ENCODE measurements around the gene ZNF775.

DNA sequence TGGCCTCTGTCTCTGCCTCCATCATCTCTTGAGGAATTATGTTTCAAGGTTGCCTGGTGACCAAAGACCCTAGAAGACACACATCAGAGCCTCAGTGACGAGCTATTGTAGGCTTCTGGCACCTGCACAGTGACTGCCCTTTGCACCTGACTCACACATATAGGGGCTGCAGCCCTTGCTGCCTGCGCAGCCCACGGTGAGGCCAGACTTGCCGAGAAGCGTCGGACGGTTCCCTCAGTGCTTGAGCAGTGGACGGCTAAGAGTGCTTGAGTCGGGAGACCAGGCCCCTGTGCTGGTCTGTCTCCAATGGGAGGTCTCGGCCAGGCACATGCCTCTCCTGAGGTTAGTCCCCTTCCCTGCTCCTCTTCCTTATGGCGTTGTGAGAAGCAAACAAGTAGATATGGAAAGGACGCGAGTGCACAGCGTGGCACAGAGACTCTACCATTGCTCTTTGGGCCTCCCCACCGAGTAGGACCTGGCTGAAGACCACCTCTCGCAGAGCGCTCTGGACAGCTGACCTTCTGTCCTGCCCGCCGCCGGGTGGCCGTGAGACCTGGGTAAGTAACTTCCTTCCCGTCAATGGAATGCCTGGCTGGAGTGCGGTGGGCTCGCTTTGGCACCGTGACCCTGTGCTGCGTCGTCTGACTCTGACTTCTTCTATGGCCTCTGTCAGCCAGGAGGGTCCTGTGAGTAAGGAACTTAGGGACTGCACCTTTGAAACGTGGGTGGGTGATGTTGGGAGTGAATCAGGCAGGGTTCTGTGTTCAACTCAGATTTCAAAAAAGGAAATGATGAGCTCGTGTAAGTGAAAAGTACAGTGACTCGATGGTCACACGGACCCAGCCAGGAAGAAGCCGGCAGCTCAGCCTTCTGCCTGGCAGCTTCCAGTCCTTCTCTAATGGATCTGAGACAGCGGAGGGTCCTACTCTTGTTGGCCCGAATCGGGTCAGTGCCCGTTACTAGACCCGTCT lies 33.7 kb downstream of the ZNF775 start:
- TF ChIP-seq GLIS3 (CRISPR knock-in tag; IDR thresholded peaks at IDR 0.05) (no peak), ARNTL (CRISPR knock-in tag; IDR thresholded peaks at IDR 0.05; ENCODE audit: borderline replicate concordance, low read depth) (no peak), TOX (CRISPR knock-in tag; IDR thresholded peaks at IDR 0.05; ENCODE audit: borderline replicate concordance) (no peak), BACH2 (CRISPR knock-in tag; IDR thresholded peaks at IDR 0.05; ENCODE audit: borderline replicate concordance) (no peak), PATZ1 (CRISPR knock-in tag; IDR thresholded peaks at IDR 0.05; ENCODE audit: borderline replicate concordance) (no peak), ZFP30 (CRISPR knock-in tag; IDR thresholded peaks at IDR 0.05) (no peak), ZFP3 (CRISPR knock-in tag; IDR thresholded peaks at IDR 0.05) (no peak)
- TF ChIP-seq, protein P1, sequence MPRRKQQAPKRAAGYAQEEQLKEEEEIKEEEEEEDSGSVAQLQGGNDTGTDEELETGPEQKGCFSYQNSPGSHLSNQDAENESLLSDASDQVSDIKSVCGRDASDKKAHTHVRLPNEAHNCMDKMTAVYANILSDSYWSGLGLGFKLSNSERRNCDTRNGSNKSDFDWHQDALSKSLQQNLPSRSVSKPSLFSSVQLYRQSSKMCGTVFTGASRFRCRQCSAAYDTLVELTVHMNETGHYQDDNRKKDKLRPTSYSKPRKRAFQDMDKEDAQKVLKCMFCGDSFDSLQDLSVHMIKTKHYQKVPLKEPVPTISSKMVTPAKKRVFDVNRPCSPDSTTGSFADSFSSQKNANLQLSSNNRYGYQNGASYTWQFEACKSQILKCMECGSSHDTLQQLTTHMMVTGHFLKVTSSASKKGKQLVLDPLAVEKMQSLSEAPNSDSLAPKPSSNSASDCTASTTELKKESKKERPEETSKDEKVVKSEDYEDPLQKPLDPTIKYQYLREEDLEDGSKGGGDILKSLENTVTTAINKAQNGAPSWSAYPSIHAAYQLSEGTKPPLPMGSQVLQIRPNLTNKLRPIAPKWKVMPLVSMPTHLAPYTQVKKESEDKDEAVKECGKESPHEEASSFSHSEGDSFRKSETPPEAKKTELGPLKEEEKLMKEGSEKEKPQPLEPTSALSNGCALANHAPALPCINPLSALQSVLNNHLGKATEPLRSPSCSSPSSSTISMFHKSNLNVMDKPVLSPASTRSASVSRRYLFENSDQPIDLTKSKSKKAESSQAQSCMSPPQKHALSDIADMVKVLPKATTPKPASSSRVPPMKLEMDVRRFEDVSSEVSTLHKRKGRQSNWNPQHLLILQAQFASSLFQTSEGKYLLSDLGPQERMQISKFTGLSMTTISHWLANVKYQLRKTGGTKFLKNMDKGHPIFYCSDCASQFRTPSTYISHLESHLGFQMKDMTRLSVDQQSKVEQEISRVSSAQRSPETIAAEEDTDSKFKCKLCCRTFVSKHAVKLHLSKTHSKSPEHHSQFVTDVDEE (CRISPR knock-in tag; IDR thresholded peaks at IDR 0.05) = no peak
